ENCODE measurements around the gene PZP.

- TF ChIP-seq HDAC2 (IDR thresholded peaks at IDR 0.05; ENCODE audit: borderline replicate concordance in 1 of 2, low read depth in 2 of 2, low read length in 2 of 2), result no peak
- TF ChIP-seq POLR2AphosphoS5 (IDR thresholded peaks at IDR 0.05; ENCODE audit: low read depth, low read length), result no peak
- TF ChIP-seq CTCF (IDR thresholded peaks at IDR 0.05; ENCODE audit: control extremely low read depth in 1 of 3, insufficient read depth in 1 of 3, low read depth in 1 of 3, low read length in 3 of 3), result no peak
- no peak for TF ChIP-seq MAX (IDR thresholded peaks at IDR 0.05)
These were observed 99.5 kb downstream of the PZP start for GRCh38 chr12:9108504-9109212.
